H9 (cell line): ENCODE results near the gene GTF2H3. TPM values are rescaled to one million over a fixed set of nuclear protein-coding genes. Genes with fewer than 3 reads are reported as not detected.

Experiments
- DNase-seq: peaks from one replicate; pipeline ENCODE4 v3.0.0-alpha.2; 2017
- H2AFZ ChIP-seq: one replicate; pipeline ENCODE4 v1.6.1; 2013; ENCODE audit warnings: mild to moderate bottlenecking, low read length, control low read depth, moderate library complexity
- H2AK5ac ChIP-seq: 2 replicates; pipeline ENCODE4 v1.6.1; 2013; ENCODE audit warnings: low read length, control low read depth, mixed read lengths; ENCODE audit not compliant: insufficient read length
- H2BK120ac ChIP-seq: one replicate; pipeline ENCODE4 v1.6.1; 2013; ENCODE audit warnings: low read depth, mild to moderate bottlenecking, low read length, control low read depth, inconsistent platforms; ENCODE audit not compliant: poor library complexity, severe bottlenecking
- H2BK12ac ChIP-seq: 2 replicates; pipeline ENCODE4 v1.6.1; 2013; ENCODE audit warnings: low read length, control low read depth, mixed read lengths, low read depth; ENCODE audit not compliant: insufficient read length
- H2BK15ac ChIP-seq: 2 replicates; pipeline ENCODE4 v1.6.1; 2013; ENCODE audit warnings: low read depth, low read length, control low read depth
- H2BK20ac ChIP-seq: one replicate; pipeline ENCODE4 v1.6.1; 2013; ENCODE audit warnings: low read depth, mild to moderate bottlenecking, low read length, control low read depth, inconsistent platforms; ENCODE audit not compliant: poor library complexity, severe bottlenecking
- H2BK5ac ChIP-seq: 2 replicates; pipeline ENCODE4 v1.6.1; 2013; ENCODE audit warnings: low read length, control low read depth, mixed read lengths; ENCODE audit not compliant: insufficient read length
- H3K14ac ChIP-seq: 2 replicates; pipeline ENCODE4 v1.6.1; 2013; ENCODE audit warnings: low read length, control low read depth; ENCODE audit not compliant: insufficient read depth
- H3K18ac ChIP-seq: 2 replicates; pipeline ENCODE4 v1.6.1; 2013; ENCODE audit warnings: low read depth, mild to moderate bottlenecking, mixed read lengths, low read length, control low read depth; ENCODE audit not compliant: insufficient read length
- H3K23ac ChIP-seq: 2 replicates; pipeline ENCODE4 v1.6.1; 2013; ENCODE audit warnings: low read length, control low read depth, mixed read lengths, low read depth; ENCODE audit not compliant: insufficient read length
- H3K23me2 ChIP-seq: 2 replicates; pipeline ENCODE4 v1.6.1; 2013; ENCODE audit warnings: low read depth, mild to moderate bottlenecking, mixed read lengths, low read length, control low read depth; ENCODE audit not compliant: insufficient read length, poor library complexity, severe bottlenecking
- H3K27ac ChIP-seq: 2 replicates; pipeline ENCODE4 v1.5.1; 2013; ENCODE audit warnings: low read length, control low read depth, mixed read lengths, low read depth; ENCODE audit not compliant: insufficient read length
- H3K27me3 ChIP-seq: 2 replicates; pipeline ENCODE4 v1.6.1; 2013; ENCODE audit warnings: low read length, control low read depth, inconsistent platforms; ENCODE audit not compliant: insufficient read depth
- H3K4ac ChIP-seq: 2 replicates; pipeline ENCODE4 v1.6.1; 2013; ENCODE audit warnings: low read depth, mild to moderate bottlenecking, control low read depth, inconsistent platforms, low read length, moderate library complexity
- H3K4me1 ChIP-seq: 2 replicates; pipeline ENCODE4 v1.6.1; 2013; ENCODE audit warnings: low read length, control low read depth, inconsistent platforms; ENCODE audit not compliant: insufficient read depth
- H3K4me2 ChIP-seq: 2 replicates; pipeline ENCODE4 v1.6.1; 2013; ENCODE audit warnings: low read length, control low read depth, mixed read lengths; ENCODE audit not compliant: insufficient read length, insufficient read depth
- H3K56ac ChIP-seq: 2 replicates; pipeline ENCODE4 v1.6.1; 2013; ENCODE audit warnings: low read depth, mild to moderate bottlenecking, mixed read lengths, low read length, control low read depth; ENCODE audit not compliant: insufficient read length
- H3K79me1 ChIP-seq: 2 replicates; pipeline ENCODE4 v1.6.1; 2013; ENCODE audit warnings: low read depth, mild to moderate bottlenecking, moderate library complexity, low read length, control low read depth, inconsistent platforms; ENCODE audit not compliant: insufficient read depth, poor library complexity, severe bottlenecking
- H3K79me2 ChIP-seq: 2 replicates; pipeline ENCODE4 v1.6.1; 2013; ENCODE audit warnings: low read length, control low read depth, inconsistent platforms; ENCODE audit not compliant: insufficient read depth
- H3K9ac ChIP-seq: 2 replicates; pipeline ENCODE4 v1.6.1; 2013; ENCODE audit warnings: low read length, control low read depth, mixed read lengths; ENCODE audit not compliant: insufficient read length; ENCODE audit errors: extremely low read depth
- H3K9me3 ChIP-seq: one replicate; pipeline ENCODE4 v1.6.1; 2013; ENCODE audit warnings: low read depth, low read length, inconsistent platforms; ENCODE audit not compliant: control insufficient read depth
- H3T11ph ChIP-seq: one replicate; pipeline ENCODE4 v1.6.1; 2013; ENCODE audit warnings: mild to moderate bottlenecking, low read length, control low read depth, inconsistent platforms
- H4K20me1 ChIP-seq: one replicate; pipeline ENCODE4 v1.6.1; 2013; ENCODE audit not compliant: control insufficient read depth, insufficient read length, insufficient read depth
- H4K5ac ChIP-seq: 2 replicates; pipeline ENCODE4 v1.6.1; 2013; ENCODE audit warnings: low read depth, mild to moderate bottlenecking, mixed read lengths, low read length, control low read depth; ENCODE audit not compliant: insufficient read length
- H4K8ac ChIP-seq: replicated peaks from 2 replicates; pipeline ENCODE4 v1.6.1; 2013; ENCODE audit warnings: low read length, control low read depth, mixed read lengths, low read depth; ENCODE audit not compliant: insufficient read length
- H4K91ac ChIP-seq: 2 replicates; pipeline ENCODE4 v1.6.1; 2013; ENCODE audit warnings: low read depth, mild to moderate bottlenecking, moderate library complexity, mixed read lengths, low read length, control low read depth; ENCODE audit not compliant: insufficient read length
- H3K27ac Mint-ChIP-seq, 3 experiments: 2 replicates in 2 of 3; 3 replicates in 1 of 3; pipeline ENCODE4 v1.8.0; 2020 to 2021; ENCODE audit warnings: mixed read lengths in 3 of 3, mild to moderate bottlenecking in 1 of 3, moderate library complexity in 1 of 3
- H3K27me3 Mint-ChIP-seq: 2 replicates; pipeline ENCODE4 v1.8.0; 2021; ENCODE audit warnings: low read depth, mild to moderate bottlenecking, moderate library complexity, mixed read lengths
- H3K36me3 Mint-ChIP-seq, 3 experiments: 2 replicates in 2 of 3; 3 replicates in 1 of 3; pipeline ENCODE4 v1.8.0; 2020 to 2021; ENCODE audit warnings: low read depth in 3 of 3, mixed read lengths in 3 of 3; ENCODE audit not compliant: insufficient read depth in 1 of 3
- H3K4me1 Mint-ChIP-seq, 2 experiments: 2 replicates each; pipeline ENCODE4 v1.8.0; 2020; ENCODE audit warnings: mixed read lengths in 2 of 2
- H3K4me3 Mint-ChIP-seq, 2 experiments: 2 replicates in 1 of 2; 3 replicates in 1 of 2; pipeline ENCODE4 v1.8.0; 2020 to 2021; ENCODE audit warnings: mild to moderate bottlenecking in 2 of 2, mixed read lengths in 2 of 2, moderate library complexity in 1 of 2
- H3K9me3 Mint-ChIP-seq, 2 experiments: 2 replicates in 1 of 2; 3 replicates in 1 of 2; pipeline ENCODE4 v1.8.0; 2020; ENCODE audit warnings: mild to moderate bottlenecking in 2 of 2, mixed read lengths in 2 of 2, moderate library complexity in 1 of 2
- WGBS: extraction: QIAGEN DNeasy Blood & Tissue Kit; methylation state at CpG from one replicate; pipeline ENCODE4 v1.1.7; 2013; ENCODE audit warnings: missing lambda C conversion rate, low lambda C conversion rate, mixed read lengths; ENCODE audit not compliant: insufficient read length; ENCODE audit errors: extremely low coverage; 5-methylcytosine and 5-hydroxymethylcytosine counted together
- total RNA-seq: library from RNA; stranded (reverse); gene quantifications from 2 replicates; pipeline ENCODE4 v1.2.1, GENCODE V29; 2021
- TF ChIP-seq, protein P1 (sequence below): fragments of 200-600 bp; sonication (generic); conservative IDR thresholded peaks from 3 replicates; pipeline ENCODE4 v1.8.0; 2021; ENCODE audit warnings: antibody characterized with exemption, mild to moderate bottlenecking

The GTF2H3 gene
- total RNA-seq, 1 experiment from 2014 or later = 39.2 TPM

DNA sequence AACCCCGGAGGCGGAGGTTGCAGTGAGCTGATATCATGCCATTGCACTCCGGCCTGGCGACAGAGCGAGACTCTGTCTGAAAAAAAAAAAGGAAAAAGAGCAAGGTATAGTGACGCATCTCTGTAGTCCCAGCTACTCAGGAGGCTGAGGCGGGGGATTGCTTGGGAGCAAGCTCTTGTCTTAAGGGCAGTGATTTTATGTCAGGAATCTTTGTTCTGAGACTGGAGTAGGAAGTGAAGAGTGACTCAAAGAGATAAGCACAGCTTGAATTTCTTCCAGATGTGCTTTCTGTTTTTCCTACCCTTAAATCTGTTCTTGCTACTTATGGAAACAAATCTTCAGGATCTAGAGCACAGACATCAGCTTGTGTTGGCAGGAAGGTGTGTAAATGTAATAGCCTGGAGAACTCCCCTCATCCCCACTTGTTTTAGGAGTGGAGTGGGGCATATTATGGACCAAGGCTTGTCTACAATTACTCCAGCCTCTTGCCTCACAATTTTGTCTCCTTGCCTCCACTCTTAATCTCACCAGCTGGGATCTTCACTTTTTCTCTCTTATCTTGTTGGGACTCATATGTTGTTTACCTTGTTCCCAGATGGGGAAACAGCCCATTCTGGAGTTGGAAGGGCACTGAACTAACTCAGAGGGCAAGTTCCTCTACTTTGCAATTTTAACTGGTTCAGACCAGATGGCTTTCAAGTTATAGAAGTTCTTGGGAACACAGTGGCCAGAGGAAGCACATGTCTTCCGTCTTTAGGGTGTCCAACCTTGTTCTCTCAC is 41.7 kb upstream of the GTF2H3 start:
- no peak overlapping the region for H3K56ac ChIP-seq
- H4K91ac ChIP-seq = no peak overlapping the region
- H2BK15ac ChIP-seq = no peak overlapping the region
- H3K79me1 ChIP-seq = peaks cover 10% of the 10 kb centered on the region
- H2BK120ac ChIP-seq = no peak overlapping the region
- Mint-ChIP-seq H3K36me3 (peaks cover 31 to 84% (median 64%) of the 10 kb centered on the region in 3 experiments; a peak in 6 of 7 replicates), H3K27ac (no peak overlapping the region), H3K9me3 (no peaks in the 10 kb centered on the region), H3K27me3 (no peaks in the 10 kb centered on the region), H3K4me1 (peaks cover 0 to 2% of the 10 kb centered on the region in 2 experiments; a peak in 2 of 4 replicates), H3K4me3 (no peak overlapping the region)
- no peak overlapping the region for H4K5ac ChIP-seq
- WGBS = no CpG with 5 or more reads among the region's 8 CpGs
- no peak overlapping the region for H3K9ac ChIP-seq
- no peak overlapping the region for H3K4ac ChIP-seq
- no peak overlapping the region for H3T11ph ChIP-seq
- no peaks in the 10 kb centered on the region for H3K9me3 ChIP-seq
- no peak overlapping the region for H2BK5ac ChIP-seq
- no peak overlapping the region for H3K18ac ChIP-seq
- H4K8ac ChIP-seq = no peak overlapping the region
- no peak overlapping the region for H2AFZ ChIP-seq
- peaks cover 2% of the 10 kb centered on the region; the same call in 1 of the 2 replicates for H3K79me2 ChIP-seq
- no peak overlapping the region for H3K14ac ChIP-seq
- H2BK12ac ChIP-seq = no peak overlapping the region
- no peak overlapping the region for H3K23ac ChIP-seq
- no peak overlapping the region for H3K4me2 ChIP-seq
- no peaks in the 10 kb centered on the region for H3K27me3 ChIP-seq
- TF ChIP-seq, protein P1, sequence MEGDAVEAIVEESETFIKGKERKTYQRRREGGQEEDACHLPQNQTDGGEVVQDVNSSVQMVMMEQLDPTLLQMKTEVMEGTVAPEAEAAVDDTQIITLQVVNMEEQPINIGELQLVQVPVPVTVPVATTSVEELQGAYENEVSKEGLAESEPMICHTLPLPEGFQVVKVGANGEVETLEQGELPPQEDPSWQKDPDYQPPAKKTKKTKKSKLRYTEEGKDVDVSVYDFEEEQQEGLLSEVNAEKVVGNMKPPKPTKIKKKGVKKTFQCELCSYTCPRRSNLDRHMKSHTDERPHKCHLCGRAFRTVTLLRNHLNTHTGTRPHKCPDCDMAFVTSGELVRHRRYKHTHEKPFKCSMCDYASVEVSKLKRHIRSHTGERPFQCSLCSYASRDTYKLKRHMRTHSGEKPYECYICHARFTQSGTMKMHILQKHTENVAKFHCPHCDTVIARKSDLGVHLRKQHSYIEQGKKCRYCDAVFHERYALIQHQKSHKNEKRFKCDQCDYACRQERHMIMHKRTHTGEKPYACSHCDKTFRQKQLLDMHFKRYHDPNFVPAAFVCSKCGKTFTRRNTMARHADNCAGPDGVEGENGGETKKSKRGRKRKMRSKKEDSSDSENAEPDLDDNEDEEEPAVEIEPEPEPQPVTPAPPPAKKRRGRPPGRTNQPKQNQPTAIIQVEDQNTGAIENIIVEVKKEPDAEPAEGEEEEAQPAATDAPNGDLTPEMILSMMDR = no peak
- no peak overlapping the region for H3K27ac ChIP-seq
- H3K23me2 ChIP-seq = no peaks in the 10 kb centered on the region
- no peak for DNase-seq
- H2AK5ac ChIP-seq = no peak overlapping the region
- H4K20me1 ChIP-seq = no peaks in the 10 kb centered on the region
- H3K4me1 ChIP-seq = no peaks in the 10 kb centered on the region
- H2BK20ac ChIP-seq = no peak overlapping the region
